ENCODE measurements around the gene UBTD2. TPM values are rescaled to one million over a fixed set of nuclear protein-coding genes. Genes with fewer than 3 reads are reported as not detected.
"Not testable (repeated sequence)": the region's sequence is repeated elsewhere in the genome, so short reads cannot be mapped to it uniquely, and the experiment has no call there.

Gene UBTD2
- total RNA-seq, 2 experiments from 2014 or later = 7.9 to 8.3 TPM

GRCh38 chr5:172213126-172213525 is 70.4 kb downstream of the UBTD2 start:
- H3K36me3 Mint-ChIP-seq (ENCODE audit: low read depth) = peaks cover 30% of the 10 kb centered on the region
- ATAC-seq = no peak
- H3K4me1 Mint-ChIP-seq (ENCODE audit: low read depth) = no peaks in the 10 kb centered on the region

GRCh38 chr5:172211676-172212075 is 71.9 kb downstream of the UBTD2 start:
- no peak overlapping the region for H3K27ac Mint-ChIP-seq
- H3K4me1 Mint-ChIP-seq (ENCODE audit: low read depth) = peaks cover 5% of the 10 kb centered on the region
- POLR2A ChIA-PET = no interaction called here
- H3K27me3 Mint-ChIP-seq = no peaks in the 10 kb centered on the region
- CTCF ChIA-PET = interaction anchor here (0.7 to 1.3 kb wide), 3 partner anchors 12 to 23 kb away, joined by 3 to 4 read pairs (median 4); partner anchors contain the start of gene STK10
- peaks cover 20% of the 10 kb centered on the region for H3K36me3 Mint-ChIP-seq (ENCODE audit: low read depth)
- H3K4me3 Mint-ChIP-seq = no peak overlapping the region
- intact Hi-C loops (cut with micrococcal nuclease) = no loop called here
- DNase-seq (no peak), ATAC-seq (no peak)
- no peak for TF ChIP-seq CTCF (IDR thresholded peaks at IDR 0.05)
- H3K9me3 Mint-ChIP-seq = no peaks in the 10 kb centered on the region

More at GRCh38 chr5:172213126-172213525, 70.4 kb downstream of the UBTD2 start:
- POLR2A ChIA-PET = no interaction called here
- intact Hi-C loops (cut with micrococcal nuclease) = no loop called here
- Mint-ChIP-seq H3K4me3 (no peak overlapping the region), H3K27me3 (no peaks in the 10 kb centered on the region), H3K27ac (no peak overlapping the region), H3K9me3 (no peaks in the 10 kb centered on the region)
- no peak for TF ChIP-seq CTCF (IDR thresholded peaks at IDR 0.05)
- DNase-seq = no peak
- CTCF ChIA-PET = interaction anchor here (1.4 to 1.7 kb wide), 2 partner anchors 15 to 24 kb away, joined by 4 to 8 read pairs; partner anchors contain the start of gene STK10

GRCh38 chr5:172209714-172210113 is 73.8 kb downstream of the UBTD2 start:
- Mint-ChIP-seq H3K27ac (no peak overlapping the region), H3K27me3 (no peaks in the 10 kb centered on the region), H3K9me3 (no peaks in the 10 kb centered on the region), H3K4me3 (no peak overlapping the region), H3K36me3 (ENCODE audit: low read depth) (peaks cover 16% of the 10 kb centered on the region), H3K4me1 (ENCODE audit: low read depth) (peaks cover 7% of the 10 kb centered on the region)
- POLR2A ChIA-PET = interaction anchor here (1.0 kb wide), 1 partner anchor 98 kb away, joined by 3 read pairs; no protein-coding TSS in a partner anchor
- ATAC-seq (no peak), DNase-seq (no peak)
- TF ChIP-seq CTCF (IDR thresholded peaks at IDR 0.05) = no peak
- CTCF ChIA-PET = interaction anchor here (0.7 to 1.5 kb wide), 2 partner anchors 73 to 200 kb away, joined by 3 read pairs; no protein-coding TSS in a partner anchor
- intact Hi-C loops (cut with micrococcal nuclease) = no loop called here

- no peaks in the 10 kb centered on the region for H3K9me3 Mint-ChIP-seq
- ChIA-PET CTCF (interaction anchor here (0.9 to 1.6 kb wide), 2 partner anchors 19 to 75 kb away, joined by 3 to 5 read pairs; partner anchors contain the start of gene STK10), POLR2A (no interaction called here)
- no peaks in the 10 kb centered on the region for H3K27me3 Mint-ChIP-seq
- no peak for TF ChIP-seq CTCF (IDR thresholded peaks at IDR 0.05)
- peaks cover 7% of the 10 kb centered on the region for H3K4me1 Mint-ChIP-seq (ENCODE audit: low read depth)
- H3K36me3 Mint-ChIP-seq (ENCODE audit: low read depth) = peaks cover 14% of the 10 kb centered on the region
- no peak for DNase-seq
- no peak overlapping the region for H3K27ac Mint-ChIP-seq
- no peak overlapping the region for H3K4me3 Mint-ChIP-seq
- no peak for ATAC-seq
- intact Hi-C loops (cut with micrococcal nuclease) = no loop called here
Observed at GRCh38 chr5:172207511-172207910, 76.1 kb downstream of the UBTD2 start.

- H3K27ac Mint-ChIP-seq; H3K4me3 Mint-ChIP-seq; ATAC-seq; H3K4me1 Mint-ChIP-seq (ENCODE audit: low read depth); POLR2A ChIA-PET; H3K9me3 Mint-ChIP-seq; CTCF ChIA-PET; intact Hi-C loops (cut with micrococcal nuclease); H3K36me3 Mint-ChIP-seq (ENCODE audit: low read depth); H3K27me3 Mint-ChIP-seq; DNase-seq: not testable (repeated sequence)
Observed at GRCh38 chr5:172205984-172206383, 77.6 kb downstream of the UBTD2 start.
